HepG2 (cell line): ENCODE results near the gene PIK3C2B. TPM values are rescaled to one million over a fixed set of nuclear protein-coding genes. Genes with fewer than 3 reads are reported as not detected.

Experiments
- ARNTL ChIP-seq: sonication (generic); formaldehyde crosslinking; IDR thresholded peaks from 2 replicates; pipeline ENCODE4 v1.4.0; 2020; ENCODE audit warnings: mild to moderate bottlenecking, missing genetic modification reagents
- FOXP4 ChIP-seq: sonication (generic); formaldehyde crosslinking; IDR thresholded peaks from 2 replicates; pipeline ENCODE4 v1.4.0; 2020; ENCODE audit warnings: missing genetic modification reagents
- GTF2F1 ChIP-seq: fragments of 150-350 bp; IDR thresholded peaks from 2 replicates; pipeline ENCODE4 v1.6.1; 2014; ENCODE audit warnings: low read length
- HNRNPUL1 ChIP-seq: fragments of 200-400 bp; formaldehyde crosslinking; IDR thresholded peaks from 2 replicates; pipeline ENCODE4 v1.6.1; 2017; ENCODE audit warnings: low read depth, mild to moderate bottlenecking, low read length, moderate library complexity
- IKZF4 ChIP-seq: sonication (generic); formaldehyde crosslinking; IDR thresholded peaks from 2 replicates; pipeline ENCODE4 v1.5.1; 2020; ENCODE audit warnings: borderline replicate concordance, mild to moderate bottlenecking, low read depth, missing genetic modification reagents; ENCODE audit errors: not compliant biosample characterization
- ISX ChIP-seq: sonication (generic); formaldehyde crosslinking; conservative IDR thresholded peaks from 2 replicates; pipeline ENCODE4 v1.5.0; 2020; ENCODE audit warnings: missing genetic modification reagents
- KDM4B ChIP-seq: sonication (generic); formaldehyde crosslinking; IDR thresholded peaks from 2 replicates; pipeline ENCODE4 v1.4.0; 2020; ENCODE audit warnings: missing genetic modification reagents
- KLF15 ChIP-seq: sonication (generic); formaldehyde crosslinking; IDR thresholded peaks from 2 replicates; pipeline ENCODE4 v1.8.1; 2023; ENCODE audit warnings: borderline replicate concordance, mild to moderate bottlenecking, inconsistent platforms, missing genetic modification reagents, mixed read lengths
- MLLT10 ChIP-seq: sonication (generic); formaldehyde crosslinking; IDR thresholded peaks from 2 replicates; pipeline ENCODE4 v1.4.0; 2020; ENCODE audit warnings: missing genetic modification reagents
- NFKBIZ ChIP-seq: IDR thresholded peaks from 2 replicates; pipeline ENCODE4 v1.6.1; 2018; ENCODE audit warnings: missing genetic modification reagents, missing compliant biosample characterization
- POLR2AphosphoS5 ChIP-seq: IDR thresholded peaks from 2 replicates; pipeline ENCODE4 v1.6.1; 2012; ENCODE audit warnings: low read depth, low read length
- REXO4 ChIP-seq: sonication (generic); formaldehyde crosslinking; IDR thresholded peaks from 2 replicates; pipeline ENCODE4 v1.8.0; 2022; ENCODE audit warnings: missing genetic modification reagents, mild to moderate bottlenecking, borderline replicate concordance
- SP2 ChIP-seq: sonication (generic); formaldehyde crosslinking; IDR thresholded peaks from 2 replicates; pipeline ENCODE4 v1.5.1; 2020; ENCODE audit warnings: mild to moderate bottlenecking, missing genetic modification reagents
- TOPORS ChIP-seq: sonication (generic); formaldehyde crosslinking; IDR thresholded peaks from 2 replicates; pipeline ENCODE4 v1.8.0; 2023; ENCODE audit warnings: mild to moderate bottlenecking, missing genetic modification reagents
- ZFP37 ChIP-seq: sonication (generic); formaldehyde crosslinking; IDR thresholded peaks from 2 replicates; pipeline ENCODE4 v1.4.0; 2020; ENCODE audit warnings: missing genetic modification reagents, borderline replicate concordance
- ZKSCAN1 ChIP-seq: fragments of 150-350 bp; IDR thresholded peaks from 2 replicates; pipeline ENCODE4 v1.6.1; 2014; ENCODE audit warnings: low read length
- ZNF280B ChIP-seq: sonication (generic); formaldehyde crosslinking; IDR thresholded peaks from 2 replicates; pipeline ENCODE4 v1.5.0; 2020; ENCODE audit warnings: missing genetic modification reagents, mild to moderate bottlenecking, borderline replicate concordance
- ZNF512 ChIP-seq: sonication (generic); formaldehyde crosslinking; IDR thresholded peaks from 2 replicates; pipeline ENCODE4 v1.4.0; 2020; ENCODE audit warnings: mild to moderate bottlenecking, missing genetic modification reagents
- ZNF782 ChIP-seq: sonication (generic); formaldehyde crosslinking; IDR thresholded peaks from 2 replicates; pipeline ENCODE4 v1.4.0; 2020; ENCODE audit warnings: missing genetic modification reagents, mild to moderate bottlenecking, borderline replicate concordance
- ZSCAN25 ChIP-seq: sonication (generic); formaldehyde crosslinking; IDR thresholded peaks from 2 replicates; pipeline ENCODE4 v1.8.0; 2022; ENCODE audit warnings: mild to moderate bottlenecking, missing genetic modification reagents
- ZZZ3 ChIP-seq: sonication (generic); formaldehyde crosslinking; IDR thresholded peaks from 2 replicates; pipeline ENCODE4 v1.4.0; 2020; ENCODE audit warnings: missing genetic modification reagents, mild to moderate bottlenecking, borderline replicate concordance
- polyA plus RNA-seq, 8 experiments: library from polyadenylated mRNA; depleted of rRNA in 3 of 8; stranded (reverse) in 7 of 8; unstranded in 1 of 8; fragments of >200 nt; fragmentation: Illumina TruSeq in 4 of 8; extraction: Trizol in 4 of 8; gene quantifications; 2 replicates each; pipeline versions ENCODE4 v1.2.1 to v1.2.3, GENCODE V29; 2011 to 2016; ENCODE audit warnings: low read depth in 4 of 8, missing spikeins in 1 of 8, mixed read lengths in 1 of 8; ENCODE audit not compliant: insufficient read depth in 1 of 8
- total RNA-seq, 5 experiments: library from RNA; depleted of rRNA; stranded (reverse); fragments of >200 nt; fragmentation: Illumina TruSeq; extraction: Trizol; gene quantifications; 2 replicates each; pipeline ENCODE4 v1.2.3, GENCODE V29; 2016; ENCODE audit warnings: low read depth in 1 of 5
- TF ChIP-seq, protein P1 (sequence below): sonication (generic); formaldehyde crosslinking; IDR thresholded peaks from 2 replicates; pipeline ENCODE4 v1.9.0; 2021; ENCODE audit warnings: missing genetic modification reagents, mild to moderate bottlenecking, borderline replicate concordance
- TF ChIP-seq, protein P2 (sequence below): sonication (generic); formaldehyde crosslinking; IDR thresholded peaks from 2 replicates; pipeline ENCODE4 v1.5.1; 2020; ENCODE audit warnings: missing genetic modification reagents, mild to moderate bottlenecking, borderline replicate concordance

The PIK3C2B gene
- total and polyA plus RNA-seq, 2 of the 13 experiments (the other 11 are each of a cell fraction or from before 2014, with no cell fraction given) = 3.4 to 4.5 TPM

- no peak for TF ChIP-seq TOPORS (CRISPR knock-in tag)
- no peak for TF ChIP-seq SP2 (CRISPR knock-in tag)
- no peak for TF ChIP-seq ISX (CRISPR knock-in tag)
- TF ChIP-seq, protein P1, sequence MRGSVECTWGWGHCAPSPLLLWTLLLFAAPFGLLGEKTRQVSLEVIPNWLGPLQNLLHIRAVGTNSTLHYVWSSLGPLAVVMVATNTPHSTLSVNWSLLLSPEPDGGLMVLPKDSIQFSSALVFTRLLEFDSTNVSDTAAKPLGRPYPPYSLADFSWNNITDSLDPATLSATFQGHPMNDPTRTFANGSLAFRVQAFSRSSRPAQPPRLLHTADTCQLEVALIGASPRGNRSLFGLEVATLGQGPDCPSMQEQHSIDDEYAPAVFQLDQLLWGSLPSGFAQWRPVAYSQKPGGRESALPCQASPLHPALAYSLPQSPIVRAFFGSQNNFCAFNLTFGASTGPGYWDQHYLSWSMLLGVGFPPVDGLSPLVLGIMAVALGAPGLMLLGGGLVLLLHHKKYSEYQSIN (CRISPR knock-in tag) = no peak
- TF ChIP-seq ZSCAN25 (CRISPR knock-in tag) = no peak
- no peak for TF ChIP-seq ZNF512 (CRISPR knock-in tag)
- TF ChIP-seq, protein P2, sequence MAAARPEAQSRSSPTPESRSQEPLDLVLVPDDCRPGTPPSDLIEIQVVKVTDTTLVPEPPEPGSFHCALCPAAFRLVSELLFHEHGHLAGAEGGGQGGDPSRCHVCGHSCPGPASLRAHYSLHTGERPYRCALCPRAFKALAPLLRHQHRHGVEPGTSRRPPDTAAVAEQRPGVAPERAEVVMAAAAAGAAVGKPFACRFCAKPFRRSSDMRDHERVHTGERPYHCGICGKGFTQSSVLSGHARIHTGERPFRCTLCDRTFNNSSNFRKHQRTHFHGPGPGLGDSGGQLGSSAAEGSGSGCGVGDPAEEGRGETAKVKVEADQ (CRISPR knock-in tag) = no peak
- TF ChIP-seq FOXP4 = 0 out of 2 replicates have a peak, but pooled peaks have one; percentile 11
- TF ChIP-seq KDM4B (CRISPR knock-in tag) = no peak
- TF ChIP-seq POLR2AphosphoS5 = no peak
- TF ChIP-seq ZFP37 = no peak
- no peak for TF ChIP-seq IKZF4 (CRISPR knock-in tag)
- TF ChIP-seq GTF2F1 = no peak
- no peak for TF ChIP-seq ZZZ3 (CRISPR knock-in tag)
- no peak for TF ChIP-seq ZNF280B (CRISPR knock-in tag)
- TF ChIP-seq ZKSCAN1 = 0 out of 2 replicates have a peak, but pooled peaks have one; percentile 45
- no peak for TF ChIP-seq NFKBIZ (CRISPR knock-in tag)
- TF ChIP-seq MLLT10 (CRISPR knock-in tag) = no peak
- TF ChIP-seq KLF15 (CRISPR knock-in tag) = no peak; the same call in 1 of the 2 replicates
- no peak for TF ChIP-seq ARNTL (CRISPR knock-in tag)
- no peak for TF ChIP-seq ZNF782 (CRISPR knock-in tag)
- no peak for TF ChIP-seq HNRNPUL1
- no peak for TF ChIP-seq REXO4 (CRISPR knock-in tag)
Observed at GRCh38 chr1:204506201-204506968, 11.8 kb upstream of the PIK3C2B start (continued).
